ENCODE data around the gene SLC26A9.
A peak's percentile ranks its signal among the peaks of the same experiment; 100 is the strongest.

The SLC26A9 gene

GRCh38 chr1:205943245-205943644 lies at the start of gene SLC26A9:
TSS of gene SLC26A9 (minus strand) at chr1:205943456. CDS start at chr1:205935820, 7,636 bp downstream.
- DNase-seq (ENCODE audit: low read depth in 2 of 3, low spot score in 2 of 3): no peak

- DNase-seq (ENCODE audit: low read depth in 2 of 3, low spot score in 2 of 3): no peak
These were observed 49.1 kb upstream of the SLC26A9 start for GRCh38 chr1:205992218-205992882.

- no peak for DNase-seq (ENCODE audit: low read depth in 2 of 3, low spot score in 2 of 3)
These were observed 48.0 kb upstream of the SLC26A9 start for GRCh38 chr1:205991237-205991636.

- DNase-seq (ENCODE audit: low read depth in 2 of 3, low spot score in 2 of 3): no peak
These were observed 47.0 kb upstream of the SLC26A9 start for GRCh38 chr1:205990226-205990625.

GRCh38 chr1:205989786-205990185 lies 46.5 kb upstream of the SLC26A9 start:
- DNase-seq (ENCODE audit: low read depth in 2 of 3, low spot score in 2 of 3): no peak

- no peak for DNase-seq (ENCODE audit: low read depth in 2 of 3, low spot score in 2 of 3)
These were observed 45.3 kb upstream of the SLC26A9 start for GRCh38 chr1:205988585-205988995.

GRCh38 chr1:205986861-205987260 lies 43.6 kb upstream of the SLC26A9 start:
- DNase-seq (ENCODE audit: low read depth in 2 of 3, low spot score in 2 of 3): no peak

- DNase-seq (ENCODE audit: low read depth in 2 of 3, low spot score in 2 of 3): no peak
These were observed 43.0 kb upstream of the SLC26A9 start for GRCh38 chr1:205986292-205986691.

- DNase-seq (ENCODE audit: low read depth in 2 of 3, low spot score in 2 of 3): no peak
These were observed 42.2 kb upstream of the SLC26A9 start for GRCh38 chr1:205985330-205986005.

GRCh38 chr1:205983925-205984725 lies 40.9 kb upstream of the SLC26A9 start:
- no peak for DNase-seq (ENCODE audit: low read depth in 2 of 3, low spot score in 2 of 3)

GRCh38 chr1:205981257-205981656 lies 38.0 kb upstream of the SLC26A9 start:
- no peak for DNase-seq (ENCODE audit: low read depth in 2 of 3, low spot score in 2 of 3)

- no peak for DNase-seq (ENCODE audit: low read depth in 2 of 3, low spot score in 2 of 3)
These were observed 37.1 kb upstream of the SLC26A9 start for GRCh38 chr1:205980237-205980870.

GRCh38 chr1:205979301-205979700 lies 36.0 kb upstream of the SLC26A9 start:
- no peak for DNase-seq (ENCODE audit: low read depth in 2 of 3, low spot score in 2 of 3)

GRCh38 chr1:205978676-205979075 lies 35.4 kb upstream of the SLC26A9 start:
- no peak for DNase-seq (ENCODE audit: low read depth in 2 of 3, low spot score in 2 of 3)

GRCh38 chr1:205977402-205978014 lies 34.3 kb upstream of the SLC26A9 start:
- DNase-seq (ENCODE audit: low read depth in 2 of 3, low spot score in 2 of 3): peak; percentile 46 to 64 (median 48)

GRCh38 chr1:205976708-205977401 lies 33.6 kb upstream of the SLC26A9 start:
- DNase-seq (ENCODE audit: low read depth in 2 of 3, low spot score in 2 of 3): no peak

GRCh38 chr1:205976036-205976435 lies 32.8 kb upstream of the SLC26A9 start:
- no peak for DNase-seq (ENCODE audit: low read depth in 2 of 3, low spot score in 2 of 3)

- DNase-seq (ENCODE audit: low read depth in 2 of 3, low spot score in 2 of 3): no peak
These were observed 32.2 kb upstream of the SLC26A9 start for GRCh38 chr1:205975387-205975998.

- DNase-seq (ENCODE audit: low read depth in 2 of 3, low spot score in 2 of 3): no peak
These were observed 31.5 kb upstream of the SLC26A9 start for GRCh38 chr1:205974712-205975111.

Measured in activated CD8-positive, alpha-beta memory T cell treated with anti-CD3 and anti-CD28 coated beads for 48 hours (primary cell).